H9 (cell line): Measurements from ENCODE around the gene FCGBP. TPM values are rescaled to one million over a fixed set of nuclear protein-coding genes. Genes with fewer than 3 reads are reported as not detected.

Experiments
- DNase-seq: peaks from one replicate; pipeline ENCODE4 v3.0.0-alpha.2; 2017
- H2AFZ ChIP-seq: one replicate; pipeline ENCODE4 v1.6.1; 2013; ENCODE audit warnings: mild to moderate bottlenecking, low read length, control low read depth, moderate library complexity
- H2AK5ac ChIP-seq: 2 replicates; pipeline ENCODE4 v1.6.1; 2013; ENCODE audit warnings: low read length, control low read depth, mixed read lengths; ENCODE audit not compliant: insufficient read length
- H2BK120ac ChIP-seq: one replicate; pipeline ENCODE4 v1.6.1; 2013; ENCODE audit warnings: low read depth, mild to moderate bottlenecking, low read length, control low read depth, inconsistent platforms; ENCODE audit not compliant: poor library complexity, severe bottlenecking
- H2BK12ac ChIP-seq: 2 replicates; pipeline ENCODE4 v1.6.1; 2013; ENCODE audit warnings: low read length, control low read depth, mixed read lengths, low read depth; ENCODE audit not compliant: insufficient read length
- H2BK15ac ChIP-seq: 2 replicates; pipeline ENCODE4 v1.6.1; 2013; ENCODE audit warnings: low read depth, low read length, control low read depth
- H2BK20ac ChIP-seq: one replicate; pipeline ENCODE4 v1.6.1; 2013; ENCODE audit warnings: low read depth, mild to moderate bottlenecking, low read length, control low read depth, inconsistent platforms; ENCODE audit not compliant: poor library complexity, severe bottlenecking
- H2BK5ac ChIP-seq: 2 replicates; pipeline ENCODE4 v1.6.1; 2013; ENCODE audit warnings: low read length, control low read depth, mixed read lengths; ENCODE audit not compliant: insufficient read length
- H3K14ac ChIP-seq: 2 replicates; pipeline ENCODE4 v1.6.1; 2013; ENCODE audit warnings: low read length, control low read depth; ENCODE audit not compliant: insufficient read depth
- H3K18ac ChIP-seq: 2 replicates; pipeline ENCODE4 v1.6.1; 2013; ENCODE audit warnings: low read depth, mild to moderate bottlenecking, mixed read lengths, low read length, control low read depth; ENCODE audit not compliant: insufficient read length
- H3K23ac ChIP-seq: 2 replicates; pipeline ENCODE4 v1.6.1; 2013; ENCODE audit warnings: low read length, control low read depth, mixed read lengths, low read depth; ENCODE audit not compliant: insufficient read length
- H3K23me2 ChIP-seq: 2 replicates; pipeline ENCODE4 v1.6.1; 2013; ENCODE audit warnings: low read depth, mild to moderate bottlenecking, mixed read lengths, low read length, control low read depth; ENCODE audit not compliant: insufficient read length, poor library complexity, severe bottlenecking
- H3K27ac ChIP-seq: 2 replicates; pipeline ENCODE4 v1.5.1; 2013; ENCODE audit warnings: low read length, control low read depth, mixed read lengths, low read depth; ENCODE audit not compliant: insufficient read length
- H3K27me3 ChIP-seq: 2 replicates; pipeline ENCODE4 v1.6.1; 2013; ENCODE audit warnings: low read length, control low read depth, inconsistent platforms; ENCODE audit not compliant: insufficient read depth
- H3K4ac ChIP-seq: 2 replicates; pipeline ENCODE4 v1.6.1; 2013; ENCODE audit warnings: low read depth, mild to moderate bottlenecking, control low read depth, inconsistent platforms, low read length, moderate library complexity
- H3K4me1 ChIP-seq: 2 replicates; pipeline ENCODE4 v1.6.1; 2013; ENCODE audit warnings: low read length, control low read depth, inconsistent platforms; ENCODE audit not compliant: insufficient read depth
- H3K4me2 ChIP-seq: 2 replicates; pipeline ENCODE4 v1.6.1; 2013; ENCODE audit warnings: low read length, control low read depth, mixed read lengths; ENCODE audit not compliant: insufficient read length, insufficient read depth
- H3K56ac ChIP-seq: 2 replicates; pipeline ENCODE4 v1.6.1; 2013; ENCODE audit warnings: low read depth, mild to moderate bottlenecking, mixed read lengths, low read length, control low read depth; ENCODE audit not compliant: insufficient read length
- H3K79me1 ChIP-seq: 2 replicates; pipeline ENCODE4 v1.6.1; 2013; ENCODE audit warnings: low read depth, mild to moderate bottlenecking, moderate library complexity, low read length, control low read depth, inconsistent platforms; ENCODE audit not compliant: insufficient read depth, poor library complexity, severe bottlenecking
- H3K79me2 ChIP-seq: 2 replicates; pipeline ENCODE4 v1.6.1; 2013; ENCODE audit warnings: low read length, control low read depth, inconsistent platforms; ENCODE audit not compliant: insufficient read depth
- H3K9ac ChIP-seq: 2 replicates; pipeline ENCODE4 v1.6.1; 2013; ENCODE audit warnings: low read length, control low read depth, mixed read lengths; ENCODE audit not compliant: insufficient read length; ENCODE audit errors: extremely low read depth
- H3K9me3 ChIP-seq: one replicate; pipeline ENCODE4 v1.6.1; 2013; ENCODE audit warnings: low read depth, low read length, inconsistent platforms; ENCODE audit not compliant: control insufficient read depth
- H3T11ph ChIP-seq: one replicate; pipeline ENCODE4 v1.6.1; 2013; ENCODE audit warnings: mild to moderate bottlenecking, low read length, control low read depth, inconsistent platforms
- H4K20me1 ChIP-seq: one replicate; pipeline ENCODE4 v1.6.1; 2013; ENCODE audit not compliant: control insufficient read depth, insufficient read length, insufficient read depth
- H4K5ac ChIP-seq: 2 replicates; pipeline ENCODE4 v1.6.1; 2013; ENCODE audit warnings: low read depth, mild to moderate bottlenecking, mixed read lengths, low read length, control low read depth; ENCODE audit not compliant: insufficient read length
- H4K8ac ChIP-seq: replicated peaks from 2 replicates; pipeline ENCODE4 v1.6.1; 2013; ENCODE audit warnings: low read length, control low read depth, mixed read lengths, low read depth; ENCODE audit not compliant: insufficient read length
- H4K91ac ChIP-seq: 2 replicates; pipeline ENCODE4 v1.6.1; 2013; ENCODE audit warnings: low read depth, mild to moderate bottlenecking, moderate library complexity, mixed read lengths, low read length, control low read depth; ENCODE audit not compliant: insufficient read length
- H3K27ac Mint-ChIP-seq, 3 experiments: 2 replicates in 2 of 3; 3 replicates in 1 of 3; pipeline ENCODE4 v1.8.0; 2020 to 2021; ENCODE audit warnings: mixed read lengths in 3 of 3, mild to moderate bottlenecking in 1 of 3, moderate library complexity in 1 of 3
- H3K27me3 Mint-ChIP-seq: 2 replicates; pipeline ENCODE4 v1.8.0; 2021; ENCODE audit warnings: low read depth, mild to moderate bottlenecking, moderate library complexity, mixed read lengths
- H3K36me3 Mint-ChIP-seq, 3 experiments: 2 replicates in 2 of 3; 3 replicates in 1 of 3; pipeline ENCODE4 v1.8.0; 2020 to 2021; ENCODE audit warnings: low read depth in 3 of 3, mixed read lengths in 3 of 3; ENCODE audit not compliant: insufficient read depth in 1 of 3
- H3K4me1 Mint-ChIP-seq, 2 experiments: 2 replicates each; pipeline ENCODE4 v1.8.0; 2020; ENCODE audit warnings: mixed read lengths in 2 of 2
- H3K4me3 Mint-ChIP-seq, 2 experiments: 2 replicates in 1 of 2; 3 replicates in 1 of 2; pipeline ENCODE4 v1.8.0; 2020 to 2021; ENCODE audit warnings: mild to moderate bottlenecking in 2 of 2, mixed read lengths in 2 of 2, moderate library complexity in 1 of 2
- H3K9me3 Mint-ChIP-seq, 2 experiments: 2 replicates in 1 of 2; 3 replicates in 1 of 2; pipeline ENCODE4 v1.8.0; 2020; ENCODE audit warnings: mild to moderate bottlenecking in 2 of 2, mixed read lengths in 2 of 2, moderate library complexity in 1 of 2
- CTCF ChIP-seq: fragments of 200-600 bp; sonication (generic); conservative IDR thresholded peaks from 3 replicates; pipeline ENCODE4 v1.8.0; 2021; ENCODE audit warnings: antibody characterized with exemption, mild to moderate bottlenecking
- WGBS: extraction: QIAGEN DNeasy Blood & Tissue Kit; methylation state at CpG from one replicate; pipeline ENCODE4 v1.1.7; 2013; ENCODE audit warnings: missing lambda C conversion rate, low lambda C conversion rate, mixed read lengths; ENCODE audit not compliant: insufficient read length; ENCODE audit errors: extremely low coverage; 5-methylcytosine and 5-hydroxymethylcytosine counted together
- total RNA-seq: library from RNA; stranded (reverse); gene quantifications from 2 replicates; pipeline ENCODE4 v1.2.1, GENCODE V29; 2021

FCGBP gene
- total RNA-seq, 1 experiment from 2014 or later: 0.13 TPM

- no peak overlapping the region for H4K8ac ChIP-seq
- no peak overlapping the region for H3K27ac Mint-ChIP-seq
- H3K9me3 ChIP-seq: no peaks in the 10 kb centered on the region
- no peak for DNase-seq
- no peak overlapping the region for H3K4me2 ChIP-seq
- H3K4ac ChIP-seq: no peak overlapping the region
- H3K27me3 Mint-ChIP-seq: no peaks in the 10 kb centered on the region
- no peak overlapping the region for H4K5ac ChIP-seq
- H3K9ac ChIP-seq: no peak overlapping the region
- peaks cover 0 to 2% of the 10 kb centered on the region in 2 experiments; a peak in 1 of 5 replicates for H3K9me3 Mint-ChIP-seq
- no peak overlapping the region for H2BK120ac ChIP-seq
- WGBS: no CpG with 5 or more reads among the region's 1 CpG
- no peak overlapping the region for H2BK5ac ChIP-seq
- H3K4me1 Mint-ChIP-seq: peaks cover 8 to 10% of the 10 kb centered on the region in 2 experiments; a peak in 3 of 4 replicates
- H3K36me3 Mint-ChIP-seq: no peaks in the 10 kb centered on the region
- H3K23me2 ChIP-seq: no peaks in the 10 kb centered on the region
- no peaks in the 10 kb centered on the region for H3K27me3 ChIP-seq
- H2BK12ac ChIP-seq: no peak overlapping the region
- no peak overlapping the region for H3K27ac ChIP-seq
- no peak overlapping the region for H2BK15ac ChIP-seq
- H3K56ac ChIP-seq: no peak overlapping the region
- TF ChIP-seq CTCF: no peak
- H3K14ac ChIP-seq: no peak overlapping the region
- no peak overlapping the region for H3K4me3 Mint-ChIP-seq
- H3K79me1 ChIP-seq: no peaks in the 10 kb centered on the region
- H3K4me1 ChIP-seq: no peaks in the 10 kb centered on the region
- no peaks in the 10 kb centered on the region for H4K20me1 ChIP-seq
- no peak overlapping the region for H3K23ac ChIP-seq
- H2AFZ ChIP-seq: no peak overlapping the region
- no peaks in the 10 kb centered on the region for H3K79me2 ChIP-seq
- H4K91ac ChIP-seq: no peak overlapping the region
- H3T11ph ChIP-seq: no peak overlapping the region
- H3K18ac ChIP-seq: no peak overlapping the region
- H2BK20ac ChIP-seq: no peak overlapping the region
- no peak overlapping the region for H2AK5ac ChIP-seq
Measured at GRCh38 chr19:39940221-39940833, 5.9 kb upstream of the FCGBP start.
